CD14-positive monocyte (primary cell): ENCODE measurements around the gene CSGALNACT2. TPM values are rescaled to one million over a fixed set of nuclear protein-coding genes. Genes with fewer than 3 reads are reported as not detected.

ENCODE experiments used
- DNase-seq, 3 donors: peaks; one replicate each; pipeline ENCODE4 v3.0.0-alpha.2; 2011 to 2022
- H2AFZ ChIP-seq: 2 replicates; pipeline ENCODE4 v1.6.0; 2012; ENCODE audit warnings: mild to moderate bottlenecking, low read depth, low read length, inconsistent platforms; ENCODE audit not compliant: insufficient read depth, poor library complexity, severe bottlenecking
- H3K27ac ChIP-seq, 2 donors: 1 replicate in 1 of 2; 2 replicates in 1 of 2; pipeline ENCODE4 v1.5.1; 2012 to 2013; ENCODE audit warnings: low read length in 2 of 2, control low read depth in 1 of 2, inconsistent platforms in 1 of 2, low read depth in 1 of 2, mild to moderate bottlenecking in 1 of 2
- H3K27me3 ChIP-seq, 2 donors: one replicate each; pipeline versions ENCODE4 v1.6.0 to v1.6.1; 2011 to 2013; ENCODE audit warnings: low read length in 2 of 2; ENCODE audit not compliant: control insufficient read depth in 2 of 2, insufficient read depth in 2 of 2
- H3K36me3 ChIP-seq, 2 donors: replicated peaks in 1 of 2; 1 replicate in 1 of 2; 2 replicates in 1 of 2; pipeline versions ENCODE4 v1.5.1 to v1.6.1; 2012 to 2013; ENCODE audit warnings: low read length in 2 of 2, control low read depth in 1 of 2, inconsistent platforms in 1 of 2, mild to moderate bottlenecking in 1 of 2; ENCODE audit not compliant: insufficient read depth in 2 of 2, control insufficient read depth in 1 of 2
- H3K4me1 ChIP-seq, 2 donors: 1 replicate in 1 of 2; 2 replicates in 1 of 2; pipeline versions ENCODE4 v1.5.1 to v1.6.1; 2012 to 2013; ENCODE audit warnings: low read length in 2 of 2, control low read depth in 1 of 2, inconsistent platforms in 1 of 2, mild to moderate bottlenecking in 1 of 2, moderate library complexity in 1 of 2; ENCODE audit not compliant: insufficient read depth in 2 of 2, control insufficient read depth in 1 of 2
- H3K4me2 ChIP-seq: replicated peaks from 2 replicates; pipeline ENCODE3; 2012; ENCODE audit warnings: low read length, moderate library complexity, mild to moderate bottlenecking; ENCODE audit not compliant: poor library complexity, severe bottlenecking; ENCODE audit errors: extremely low read depth
- H3K4me3 ChIP-seq, 3 experiments: fragments of 200-600 bp in 1 of 3; sonication (generic) in 1 of 3; replicated peaks in 1 of 3; 1 replicate in 2 of 3; 2 replicates in 1 of 3; pipeline ENCODE4 v1.5.1; 2011 to 2013; ENCODE audit warnings: low read length in 3 of 3, mild to moderate bottlenecking in 3 of 3, control low read depth in 2 of 3, low read depth in 2 of 3, inconsistent platforms in 1 of 3, moderate library complexity in 1 of 3
- H3K79me2 ChIP-seq: 2 replicates; pipeline ENCODE4 v1.6.0; 2012; ENCODE audit warnings: mild to moderate bottlenecking, control low read depth, inconsistent platforms, low read length, moderate library complexity; ENCODE audit not compliant: insufficient read depth
- H3K9ac ChIP-seq: 2 replicates; pipeline ENCODE4 v1.6.0; 2017; ENCODE audit warnings: low read length, mild to moderate bottlenecking; ENCODE audit not compliant: insufficient read depth, poor library complexity, severe bottlenecking
- H3K9me3 ChIP-seq, 2 donors: replicated peaks in 1 of 2; 1 replicate in 1 of 2; 2 replicates in 1 of 2; pipeline versions ENCODE4 v1.5.1 to v1.6.1; 2012 to 2013; ENCODE audit warnings: low read length in 2 of 2, control low read depth in 1 of 2; ENCODE audit not compliant: control insufficient read depth in 1 of 2, insufficient read depth in 1 of 2
- H4K20me1 ChIP-seq: 2 replicates; pipeline ENCODE4 v1.6.0; 2012; ENCODE audit warnings: mild to moderate bottlenecking, low read length, control low read depth, moderate library complexity; ENCODE audit not compliant: insufficient read depth
- H3K27ac Mint-ChIP-seq, 7 donors: one replicate each; pipeline ENCODE4 v1.8.0; 2020; ENCODE audit warnings: mild to moderate bottlenecking in 7 of 7, mixed read lengths in 7 of 7, moderate library complexity in 6 of 7, inconsistent platforms in 2 of 7
- H3K27me3 Mint-ChIP-seq, 3 donors: one replicate each; pipeline ENCODE4 v1.8.0; 2021 to 2022; ENCODE audit warnings: low read depth in 3 of 3, mild to moderate bottlenecking in 3 of 3, mixed read lengths in 3 of 3, moderate library complexity in 3 of 3, inconsistent platforms in 1 of 3
- H3K36me3 Mint-ChIP-seq, 2 donors: one replicate each; pipeline ENCODE4 v1.8.0; 2020; ENCODE audit warnings: mixed read lengths in 2 of 2, inconsistent platforms in 1 of 2, mild to moderate bottlenecking in 1 of 2
- H3K4me1 Mint-ChIP-seq: one replicate; pipeline ENCODE4 v1.8.0; 2020; ENCODE audit warnings: mild to moderate bottlenecking, mixed read lengths
- H3K4me3 Mint-ChIP-seq, 2 donors: one replicate each; pipeline ENCODE4 v1.8.0; 2020; ENCODE audit warnings: mild to moderate bottlenecking in 2 of 2, mixed read lengths in 2 of 2, moderate library complexity in 1 of 2
- H3K9me3 Mint-ChIP-seq, 7 donors: one replicate each; pipeline ENCODE4 v1.8.0; 2020 to 2022; ENCODE audit warnings: mixed read lengths in 7 of 7, mild to moderate bottlenecking in 6 of 7, moderate library complexity in 6 of 7, inconsistent platforms in 2 of 7
- WGBS: methylation state at CpG from one replicate; pipeline ENCODE4 v1.1.5; 2013; ENCODE audit warnings: missing lambda C conversion rate; ENCODE audit not compliant: insufficient coverage; 5-methylcytosine and 5-hydroxymethylcytosine counted together
- intact Hi-C, 2 donors: fragments of 100-400 bp; cut with micrococcal nuclease; formaldehyde crosslinking; loops; one replicate each; pipeline versions ENCODE4 v1.15.0 to v1.15.1; 2023
- polyA plus RNA-seq, 3 donors: library from polyadenylated mRNA; depleted of rRNA in 1 of 3; unstranded in 2 of 3; stranded (reverse) in 1 of 3; fragments of 300-500 nt in 2 of 3; fragments of >200 nt in 1 of 3; fragmentation: Illumina TruSeq in 2 of 3; gene quantifications; 1 replicate in 2 of 3; 2 replicates in 1 of 3; pipeline ENCODE4 v1.2.3, GENCODE V29; 2012 to 2021
- TF ChIP-seq, protein P1 (sequence below): fragments of 200-600 bp; IDR thresholded peaks from one replicate; pipeline ENCODE4 v1.8.0; 2022; ENCODE audit warnings: antibody characterized with exemption, mild to moderate bottlenecking

CSGALNACT2 gene
- polyA plus RNA-seq, 3 donors = 43.7 to 80.1 (median 48.2) TPM

DNA sequence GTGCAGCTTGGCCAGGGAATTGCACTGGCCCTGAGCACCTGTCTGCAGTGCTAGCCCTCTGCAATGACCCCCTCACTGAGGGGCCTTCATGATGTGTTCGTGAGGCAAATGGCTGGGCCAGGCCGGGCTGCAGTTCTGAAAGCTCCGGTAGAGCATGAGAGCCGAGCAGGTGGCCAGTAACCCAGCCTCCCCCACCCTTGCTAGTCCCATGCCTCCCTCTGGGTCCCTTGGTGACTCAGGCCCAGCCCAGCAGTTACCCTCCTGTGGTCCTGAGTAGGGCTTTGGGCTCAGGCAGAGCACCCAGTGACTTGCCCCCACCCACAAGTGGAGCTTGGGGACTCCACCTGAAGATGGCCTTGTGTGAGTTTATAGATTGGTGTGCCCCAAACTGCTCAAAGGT, 16.1 kb upstream of the CSGALNACT2 start:
- H3K36me3 Mint-ChIP-seq = peaks cover 0 to 6% of the 10 kb centered on the region in 2 donors
- Histone ChIP-seq H3K4me2 (peak overlapping the region; percentile 42), H3K79me2 (peaks cover under 1% of the 10 kb centered on the region), H3K27me3 (no peaks in the 10 kb centered on the region), H3K4me1 (peaks cover 67 to 76% of the 10 kb centered on the region in 2 donors), H3K36me3 (no peaks in the 10 kb centered on the region), H3K9ac (peak overlapping the region; percentile 53), H3K27ac (peak overlapping the region; percentile 74 to 94), H2AFZ (no peak overlapping the region), H3K4me3 (peak overlapping the region in 1 of 3 experiments; percentile 39), H4K20me1 (no peaks in the 10 kb centered on the region), H3K9me3 (no peaks in the 10 kb centered on the region)
- H3K27ac Mint-ChIP-seq = peak overlapping the region; percentile 94 to 98 (median 98)
- TF ChIP-seq, protein P1, sequence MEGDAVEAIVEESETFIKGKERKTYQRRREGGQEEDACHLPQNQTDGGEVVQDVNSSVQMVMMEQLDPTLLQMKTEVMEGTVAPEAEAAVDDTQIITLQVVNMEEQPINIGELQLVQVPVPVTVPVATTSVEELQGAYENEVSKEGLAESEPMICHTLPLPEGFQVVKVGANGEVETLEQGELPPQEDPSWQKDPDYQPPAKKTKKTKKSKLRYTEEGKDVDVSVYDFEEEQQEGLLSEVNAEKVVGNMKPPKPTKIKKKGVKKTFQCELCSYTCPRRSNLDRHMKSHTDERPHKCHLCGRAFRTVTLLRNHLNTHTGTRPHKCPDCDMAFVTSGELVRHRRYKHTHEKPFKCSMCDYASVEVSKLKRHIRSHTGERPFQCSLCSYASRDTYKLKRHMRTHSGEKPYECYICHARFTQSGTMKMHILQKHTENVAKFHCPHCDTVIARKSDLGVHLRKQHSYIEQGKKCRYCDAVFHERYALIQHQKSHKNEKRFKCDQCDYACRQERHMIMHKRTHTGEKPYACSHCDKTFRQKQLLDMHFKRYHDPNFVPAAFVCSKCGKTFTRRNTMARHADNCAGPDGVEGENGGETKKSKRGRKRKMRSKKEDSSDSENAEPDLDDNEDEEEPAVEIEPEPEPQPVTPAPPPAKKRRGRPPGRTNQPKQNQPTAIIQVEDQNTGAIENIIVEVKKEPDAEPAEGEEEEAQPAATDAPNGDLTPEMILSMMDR = no peak
- peak overlapping the region in 1 of 2 donors; percentile 39 for H3K4me3 Mint-ChIP-seq
- intact Hi-C loops = loop anchor here (5.0 kb wide), 1 partner anchor 40 kb away; no protein-coding TSS in a partner anchor
- H3K9me3 Mint-ChIP-seq = no peaks in the 10 kb centered on the region
- DNase-seq = peak in 1 of 3 donors; percentile 48
- peaks cover 72% of the 10 kb centered on the region for H3K4me1 Mint-ChIP-seq
- H3K27me3 Mint-ChIP-seq = peaks cover 1 to 6% (median 2%) of the 10 kb centered on the region in 3 donors
- 83% methylated on average over 4 of the region's 4 CpGs for WGBS

DNA sequence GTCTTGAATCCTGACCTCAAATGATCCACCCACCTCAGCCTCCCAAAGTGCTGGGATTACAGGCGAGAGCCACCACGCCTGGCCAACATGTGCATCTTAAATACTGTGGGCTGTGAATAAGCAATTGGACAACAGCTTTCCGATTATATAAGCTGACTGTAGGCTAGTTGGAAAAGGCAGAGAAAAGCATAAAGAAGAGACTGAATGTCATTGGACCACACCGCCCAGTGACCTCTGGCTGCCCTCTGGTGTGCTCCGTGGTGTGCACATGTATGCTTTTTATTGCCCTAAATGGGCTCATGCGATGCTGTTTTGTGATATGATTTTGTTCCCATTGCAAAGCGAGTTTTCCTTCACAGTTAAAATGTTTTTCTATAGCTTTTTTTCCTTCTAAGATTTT, 15.4 kb upstream of the CSGALNACT2 start:
- Histone ChIP-seq H4K20me1 (no peaks in the 10 kb centered on the region), H3K9me3 (no peaks in the 10 kb centered on the region), H3K27me3 (no peaks in the 10 kb centered on the region), H3K36me3 (no peaks in the 10 kb centered on the region), H3K79me2 (peaks cover 3% of the 10 kb centered on the region), H3K4me2 (no peak overlapping the region), H3K4me3 (no peak overlapping the region), H3K9ac (no peak overlapping the region), H3K4me1 (peaks cover 74 to 83% of the 10 kb centered on the region in 2 donors), H3K27ac (peak overlapping the region; percentile 74 to 94), H2AFZ (no peak overlapping the region)
- intact Hi-C loops = loop anchor here (5.0 kb wide), 1 partner anchor 39 kb away; no protein-coding TSS in a partner anchor
- H3K27me3 Mint-ChIP-seq = peaks cover 0 to 6% (median 2%) of the 10 kb centered on the region in 3 donors
- H3K9me3 Mint-ChIP-seq = no peaks in the 10 kb centered on the region
- no peak for DNase-seq
- no peak overlapping the region for H3K4me3 Mint-ChIP-seq
- H3K4me1 Mint-ChIP-seq = peaks cover 80% of the 10 kb centered on the region
- H3K27ac Mint-ChIP-seq = peak overlapping the region; percentile 94 to 98 (median 98)
- peaks cover 0 to 6% of the 10 kb centered on the region in 2 donors for H3K36me3 Mint-ChIP-seq
- 82% methylated on average over 4 of the region's 7 CpGs for WGBS
- TF ChIP-seq, protein P1 = no peak
